Keratinocyte (primary cell): ENCODE measurements around the gene CTRB1. TPM values are rescaled to one million over a fixed set of nuclear protein-coding genes. Genes with fewer than 3 reads are reported as not detected.

Experiments
- DNase-seq: peaks from one replicate; pipeline ENCODE4 v3.0.0-alpha.2; 2011; ENCODE audit warnings: low read depth, missing footprints, low spot score
- FAIRE-seq: peaks from 2 replicates; lab custom pipeline; 2011; peaks lifted over from hg19 to GRCh38; lab: Jason Lieb, UNC
- H2AFZ ChIP-seq: 2 replicates; pipeline ENCODE4 v1.6.0; 2012; ENCODE audit warnings: low read length, control low read depth, inconsistent platforms; ENCODE audit not compliant: control insufficient read depth
- H3K27ac ChIP-seq: 2 replicates; pipeline ENCODE4 v1.5.1; 2011; ENCODE audit warnings: low read length; ENCODE audit not compliant: control insufficient read depth, insufficient read depth
- H3K27me3 ChIP-seq: 3 replicates; pipeline ENCODE4 v1.6.0; 2011; ENCODE audit warnings: low read length; ENCODE audit not compliant: control insufficient read depth, insufficient read depth; ENCODE audit errors: extremely low read depth
- H3K36me3 ChIP-seq, 2 experiments: 2 replicates in 1 of 2; 3 replicates in 1 of 2; pipeline ENCODE4 v1.5.1; 2011; ENCODE audit warnings: low read length in 2 of 2, mild to moderate bottlenecking in 1 of 2; ENCODE audit not compliant: control insufficient read depth in 2 of 2, insufficient read depth in 2 of 2; ENCODE audit errors: extremely low read depth in 1 of 2
- H3K4me1 ChIP-seq: 3 replicates; pipeline ENCODE4 v1.5.1; 2011; ENCODE audit warnings: low read length; ENCODE audit not compliant: control insufficient read depth, insufficient read depth; ENCODE audit errors: extremely low read depth
- H3K4me2 ChIP-seq: 3 replicates; pipeline ENCODE4 v1.6.0; 2011; ENCODE audit warnings: low read depth, low read length; ENCODE audit not compliant: control insufficient read depth, insufficient read depth; ENCODE audit errors: extremely low read depth
- H3K4me3 ChIP-seq, 3 experiments: fragments of 200-600 bp in 1 of 3; sonication (generic) in 1 of 3; 2 replicates in 2 of 3; 3 replicates in 1 of 3; pipeline ENCODE4 v1.5.1; 2011 to 2016; ENCODE audit warnings: low read length in 3 of 3, mild to moderate bottlenecking in 3 of 3, control low read depth in 2 of 3, inconsistent platforms in 1 of 3, low read depth in 1 of 3, mixed read lengths in 1 of 3, mixed run types in 1 of 3, moderate library complexity in 1 of 3; ENCODE audit not compliant: control insufficient read depth in 2 of 3, insufficient read depth in 2 of 3; ENCODE audit errors: extremely low read depth in 1 of 3
- H3K79me2 ChIP-seq: 2 replicates; pipeline ENCODE4 v1.6.0; 2012; ENCODE audit warnings: low read length; ENCODE audit not compliant: control insufficient read depth, insufficient read depth
- H3K9ac ChIP-seq: 3 replicates; pipeline ENCODE4 v1.6.0; 2011; ENCODE audit warnings: low read length; ENCODE audit not compliant: control insufficient read depth, insufficient read depth; ENCODE audit errors: extremely low read depth
- H3K9me1 ChIP-seq: 3 replicates; pipeline ENCODE4 v1.6.0; 2011; ENCODE audit warnings: low read length; ENCODE audit not compliant: control insufficient read depth, insufficient read depth; ENCODE audit errors: extremely low read depth
- H3K9me3 ChIP-seq: 2 replicates; pipeline ENCODE4 v1.5.1; 2012; ENCODE audit warnings: low read depth, low read length; ENCODE audit not compliant: control insufficient read depth
- H4K20me1 ChIP-seq: 3 replicates; pipeline ENCODE4 v1.6.0; 2011; ENCODE audit warnings: low read length; ENCODE audit not compliant: control insufficient read depth, insufficient read depth; ENCODE audit errors: extremely low read depth
- EZH2 ChIP-seq: IDR thresholded peaks from one replicate; pipeline ENCODE4 v1.6.1; 2012; ENCODE audit warnings: inconsistent platforms, mild to moderate bottlenecking, low read length, moderate library complexity
- dilution Hi-C: fragments of 300-500 bp; cut with MboI; formaldehyde crosslinking; loops from one replicate; pipeline ENCODE4 v1.7.0; 2020; ENCODE audit warnings: low sequenced_read_pairs; ENCODE audit not compliant: extremely low pct_ligation_motif_present
- polyA plus RNA-seq, 5 experiments: library from polyadenylated mRNA; depleted of rRNA in 3 of 5; stranded (reverse) in 3 of 5; stranded (forward) in 1 of 5; unstranded in 1 of 5; fragments of >200 nt; gene quantifications; 1 replicate in 1 of 5; 2 replicates in 3 of 5; 3 replicates in 1 of 5; pipeline versions ENCODE4 v1.2.1 to v1.2.3, GENCODE V29; 2011 to 2012; ENCODE audit warnings: missing spikeins in 2 of 5, low read depth in 1 of 5, low replicate concordance in 1 of 5
- TF ChIP-seq, protein P1 (sequence below), 3 experiments: IDR thresholded peaks in 1 of 3; conservative IDR thresholded peaks in 1 of 3; optimal IDR thresholded peaks in 1 of 3; 2 replicates in 2 of 3; 3 replicates in 1 of 3; pipeline versions ENCODE3 to v1.5.1; 2011; ENCODE audit warnings: low read length in 3 of 3, mild to moderate bottlenecking in 3 of 3, moderate library complexity in 2 of 3, control low read depth in 1 of 3, inconsistent platforms in 1 of 3; ENCODE audit not compliant: insufficient read depth in 2 of 3; ENCODE audit errors: extremely low read depth in 1 of 3

CTRB1 gene
- polyA plus RNA-seq, 1 donor (not counting 4 experiments of a cell fraction or from before 2014, with no cell fraction given) = not detected

GRCh38 chr16:75243667-75244224 lies 25.0 kb downstream of the CTRB1 start:
- peak overlapping the region; percentile 72 for H3K9ac ChIP-seq
- peaks cover 27 to 49% of the 10 kb centered on the region in 2 experiments for H3K36me3 ChIP-seq
- DNase-seq (no peak), FAIRE-seq (no peak)
- H3K4me3 ChIP-seq = no peak overlapping the region
- H4K20me1 ChIP-seq = peaks cover 23% of the 10 kb centered on the region
- H3K79me2 ChIP-seq = peaks cover 100% of the 10 kb centered on the region
- H3K27ac ChIP-seq = no peak overlapping the region
- TF ChIP-seq, protein P1, sequence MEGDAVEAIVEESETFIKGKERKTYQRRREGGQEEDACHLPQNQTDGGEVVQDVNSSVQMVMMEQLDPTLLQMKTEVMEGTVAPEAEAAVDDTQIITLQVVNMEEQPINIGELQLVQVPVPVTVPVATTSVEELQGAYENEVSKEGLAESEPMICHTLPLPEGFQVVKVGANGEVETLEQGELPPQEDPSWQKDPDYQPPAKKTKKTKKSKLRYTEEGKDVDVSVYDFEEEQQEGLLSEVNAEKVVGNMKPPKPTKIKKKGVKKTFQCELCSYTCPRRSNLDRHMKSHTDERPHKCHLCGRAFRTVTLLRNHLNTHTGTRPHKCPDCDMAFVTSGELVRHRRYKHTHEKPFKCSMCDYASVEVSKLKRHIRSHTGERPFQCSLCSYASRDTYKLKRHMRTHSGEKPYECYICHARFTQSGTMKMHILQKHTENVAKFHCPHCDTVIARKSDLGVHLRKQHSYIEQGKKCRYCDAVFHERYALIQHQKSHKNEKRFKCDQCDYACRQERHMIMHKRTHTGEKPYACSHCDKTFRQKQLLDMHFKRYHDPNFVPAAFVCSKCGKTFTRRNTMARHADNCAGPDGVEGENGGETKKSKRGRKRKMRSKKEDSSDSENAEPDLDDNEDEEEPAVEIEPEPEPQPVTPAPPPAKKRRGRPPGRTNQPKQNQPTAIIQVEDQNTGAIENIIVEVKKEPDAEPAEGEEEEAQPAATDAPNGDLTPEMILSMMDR (optimal IDR thresholded peaks at IDR 0.05 in 1 of 3, IDR thresholded peaks at IDR 0.05 in 1 of 3, conservative IDR thresholded peaks at IDR 0.05 in 1 of 3; ENCODE audit: extremely low read depth in 1 of 3, insufficient read depth in 2 of 3, low read length in 3 of 3) = no peak
- no peak for TF ChIP-seq EZH2
- H3K4me1 ChIP-seq = peaks cover 63% of the 10 kb centered on the region
- H3K9me3 ChIP-seq = no peaks in the 10 kb centered on the region
- dilution Hi-C loops = loop anchor here (25.0 kb wide), 1 partner anchor 144 kb away; no protein-coding TSS in a partner anchor
- no peaks in the 10 kb centered on the region for H3K9me1 ChIP-seq
- H2AFZ ChIP-seq = no peak overlapping the region
- no peak overlapping the region for H3K4me2 ChIP-seq
- H3K27me3 ChIP-seq = no peaks in the 10 kb centered on the region

DNA sequence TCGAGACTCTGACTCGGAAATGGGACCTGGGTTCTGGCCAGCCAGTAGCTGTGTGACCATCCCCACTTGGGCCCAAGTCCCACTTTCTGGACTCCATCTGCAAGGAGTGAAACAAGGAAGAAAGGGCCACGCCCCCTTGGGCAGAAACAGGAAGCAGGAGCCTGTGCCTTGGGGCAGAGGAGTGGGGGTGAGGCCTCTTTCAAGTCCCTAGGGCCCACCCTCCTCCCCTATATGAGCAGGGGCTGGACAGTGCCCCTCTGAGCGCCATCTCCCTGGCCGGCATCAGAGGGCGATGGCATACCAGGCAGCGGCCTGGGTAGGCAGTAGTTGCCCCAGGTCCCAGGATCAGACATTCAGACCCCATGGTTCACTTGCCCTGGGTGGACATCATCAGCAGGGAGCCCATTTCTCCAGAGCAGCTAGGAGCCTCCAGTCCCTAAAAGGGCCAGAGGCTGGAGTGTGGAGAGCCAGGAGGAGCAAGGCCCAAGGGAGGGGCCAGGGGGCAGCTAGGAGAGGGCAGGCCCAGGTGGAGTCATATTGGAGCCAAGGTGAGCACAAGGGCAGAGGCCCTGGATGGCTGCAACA lies 25.5 kb downstream of the CTRB1 start:
- Histone ChIP-seq H3K4me2 (peak overlapping the region; percentile 16), H3K9me1 (peaks cover under 1% of the 10 kb centered on the region), H3K9me3 (no peaks in the 10 kb centered on the region), H2AFZ (no peak overlapping the region), H3K4me1 (peaks cover 63% of the 10 kb centered on the region), H3K4me3 (no peak overlapping the region), H3K9ac (peak overlapping the region; percentile 72), H4K20me1 (peaks cover 22% of the 10 kb centered on the region), H3K27ac (peak overlapping the region; percentile 82), H3K36me3 (peaks cover 27 to 53% of the 10 kb centered on the region in 2 experiments), H3K27me3 (no peaks in the 10 kb centered on the region), H3K79me2 (peaks cover 100% of the 10 kb centered on the region)
- TF ChIP-seq, protein P1 (optimal IDR thresholded peaks at IDR 0.05 in 1 of 3, IDR thresholded peaks at IDR 0.05 in 1 of 3, conservative IDR thresholded peaks at IDR 0.05 in 1 of 3; ENCODE audit: extremely low read depth in 1 of 3, insufficient read depth in 2 of 3, low read length in 3 of 3) = no peak
- no peak for TF ChIP-seq EZH2
- dilution Hi-C loops = loop anchor here (25.0 kb wide), 1 partner anchor 143 kb away; no protein-coding TSS in a partner anchor
- DNase-seq = no peak
- FAIRE-seq = no peak
